K562 (cell line): Measurements from ENCODE around the gene TXNL4A. TPM values are rescaled to one million over a fixed set of nuclear protein-coding genes. Genes with fewer than 3 reads are reported as not detected.

Source experiments
- ATF3 ChIP-seq, 2 experiments: fragments of 450-650 bp in 1 of 2; sonication (generic) in 1 of 2; formaldehyde crosslinking in 1 of 2; IDR thresholded peaks in 1 of 2; conservative IDR thresholded peaks in 1 of 2; 2 replicates each; pipeline versions ENCODE4 v1.6.1 to v1.8.1; 2016 to 2023; ENCODE audit warnings: mild to moderate bottlenecking in 2 of 2, moderate library complexity in 2 of 2, inconsistent platforms in 1 of 2, missing genetic modification reagents in 1 of 2
- BCLAF1 ChIP-seq, 2 experiments: fragments of 450-650 bp in 1 of 2; IDR thresholded peaks; 2 replicates each; pipeline ENCODE4 v1.6.1; 2011 to 2017; ENCODE audit warnings: low read depth in 2 of 2, antibody characterized with exemption in 1 of 2, borderline replicate concordance in 1 of 2, low read length in 1 of 2, mild to moderate bottlenecking in 1 of 2, mixed read lengths in 1 of 2; ENCODE audit not compliant: control insufficient read depth in 1 of 2
- CEBPB ChIP-seq: fragments of 450-650 bp; IDR thresholded peaks from 2 replicates; pipeline ENCODE4 v1.6.1; 2016; ENCODE audit warnings: missing genetic modification characterization, missing compliant biosample characterization
- KDM2B ChIP-seq: fragments of 250-450 bp; sonication (Bioruptor Pico); IDR thresholded peaks from 2 replicates; pipeline ENCODE4 v1.8.0; 2021; ENCODE audit warnings: mild to moderate bottlenecking, moderate library complexity
- MBD1 ChIP-seq: fragments of 250-450 bp; sonication (Bioruptor Pico); IDR thresholded peaks from 2 replicates; pipeline ENCODE4 v1.8.0; 2022; ENCODE audit warnings: inconsistent platforms
- MTA3 ChIP-seq: fragments of 450-650 bp; formaldehyde crosslinking; IDR thresholded peaks from 2 replicates; pipeline ENCODE4 v1.6.1; 2017; ENCODE audit warnings: mild to moderate bottlenecking, borderline replicate concordance
- NFE2 ChIP-seq: IDR thresholded peaks from 2 replicates; pipeline ENCODE4 v1.6.1; 2014; ENCODE audit warnings: antibody characterized with exemption, low read depth
- RAD21 ChIP-seq, 2 experiments: fragments of 250-450 bp in 1 of 2; fragments of 450-650 bp in 1 of 2; sonication (Bioruptor Pico) in 1 of 2; formaldehyde crosslinking in 1 of 2; IDR thresholded peaks in 1 of 2; conservative IDR thresholded peaks in 1 of 2; 2 replicates each; pipeline versions ENCODE4 v1.4.0 to v1.8.0; 2020 to 2022; ENCODE audit warnings: mild to moderate bottlenecking in 2 of 2, moderate library complexity in 1 of 2
- RBM25 ChIP-seq: fragments of 200-400 bp; formaldehyde crosslinking; IDR thresholded peaks from 2 replicates; pipeline ENCODE4 v1.6.1; 2018; ENCODE audit warnings: low read length, low read depth, moderate library complexity; ENCODE audit not compliant: severe bottlenecking
- RHOXF2B ChIP-seq: fragments of 250-450 bp; sonication (Bioruptor Pico); conservative IDR thresholded peaks from 2 replicates; pipeline ENCODE4 v1.5.1; 2021
- SIRT6 ChIP-seq: IDR thresholded peaks from one replicate; pipeline ENCODE4 v1.6.1; 2012; ENCODE audit warnings: low read depth, mild to moderate bottlenecking, control low read depth, inconsistent platforms, low read length, moderate library complexity
- SNAPC5 ChIP-seq: fragments of 250-450 bp; sonication (Bioruptor Pico); IDR thresholded peaks from 2 replicates; pipeline ENCODE4 v1.8.0; 2021; ENCODE audit warnings: moderate library complexity, mild to moderate bottlenecking, inconsistent platforms
- SPI1 ChIP-seq: IDR thresholded peaks from 2 replicates; pipeline ENCODE4 v1.6.1; 2011; ENCODE audit warnings: low read depth, low read length, control low read depth, borderline replicate concordance
- SREBF2 ChIP-seq: sonication (generic); formaldehyde crosslinking; IDR thresholded peaks from 2 replicates; pipeline ENCODE4 v1.4.0; 2020; ENCODE audit warnings: mild to moderate bottlenecking, missing genetic modification reagents
- SRSF1 ChIP-seq: fragments of 200-400 bp; formaldehyde crosslinking; IDR thresholded peaks from 2 replicates; pipeline ENCODE4 v1.6.1; 2017; ENCODE audit warnings: mild to moderate bottlenecking, low read depth, low read length, moderate library complexity
- ZBED1 ChIP-seq: IDR thresholded peaks from 2 replicates; pipeline ENCODE4 v1.6.1; 2014
- ZC3H4 ChIP-seq: sonication (generic); formaldehyde crosslinking; IDR thresholded peaks from 2 replicates; pipeline ENCODE4 v1.9.0; 2021; ENCODE audit warnings: missing genetic modification reagents, borderline replicate concordance
- ZNF165 ChIP-seq: fragments of 250-450 bp; sonication (Bioruptor Pico); IDR thresholded peaks from 2 replicates; pipeline ENCODE4 v1.4.0; 2020; ENCODE audit warnings: borderline replicate concordance
- ZNF24 ChIP-seq: fragments of 450-650 bp; IDR thresholded peaks from 2 replicates; pipeline ENCODE4 v1.6.1; 2016
- ZNF316 ChIP-seq: fragments of 450-650 bp; IDR thresholded peaks from 2 replicates; pipeline ENCODE4 v1.6.1; 2016
- polyA plus RNA-seq, 8 experiments: library from polyadenylated mRNA; depleted of rRNA in 4 of 8; stranded (reverse) in 5 of 8; unstranded in 3 of 8; fragments of >200 nt; fragmentation: Nextera tagmentation in 2 of 8; fragmentation: Illumina TruSeq in 1 of 8; extraction: Ambion mirVana in 2 of 8; extraction: Trizol in 1 of 8; gene quantifications; 2 replicates each; pipeline versions ENCODE4 v1.2.1 to v1.2.3, GENCODE V29; 2011 to 2014; ENCODE audit warnings: inconsistent platforms in 1 of 8, missing spikeins in 1 of 8
- total RNA-seq, 7 experiments: library from RNA; depleted of rRNA in 6 of 7; stranded (reverse); fragments of >200 nt in 6 of 7; fragmentation: Illumina TruSeq in 2 of 7; extraction: Trizol in 2 of 7; gene quantifications; 2 replicates each; pipeline versions ENCODE4 v1.2.1 to v1.2.3, GENCODE V29; 2011 to 2021; ENCODE audit warnings: low replicate concordance in 1 of 7

Gene TXNL4A
- total and polyA plus RNA-seq, 9 of the 15 experiments (the other 6 are each of a cell fraction or from before 2014, with no cell fraction given), result 27.0 to 132 (median 87.5) TPM

- TF ChIP-seq NFE2 (peak; percentile 84), SNAPC5 (no peak), ATF3 (IDR thresholded peaks at IDR 0.05) (no peak), ATF3 (CRISPR knock-in tag; conservative IDR thresholded peaks at IDR 0.05) (no peak), MTA3 (no peak), RHOXF2B (no peak), BCLAF1 (IDR thresholded peaks at IDR 0.05; ENCODE audit: borderline replicate concordance in 1 of 2, control insufficient read depth in 1 of 2, low read depth in 2 of 2, low read length in 1 of 2) (no peak), CEBPB (tag) (no peak), SRSF1 (no peak), SPI1 (peak; percentile 42; the same call in 1 of the 2 replicates), ZNF165 (CRISPR knock-in tag) (no peak), SIRT6 (no peak), RBM25 (no peak), ZNF24 (no peak), ZC3H4 (no peak), ZNF316 (no peak), RAD21 (CRISPR knock-in tag; conservative IDR thresholded peaks at IDR 0.05 in 1 of 2, IDR thresholded peaks at IDR 0.05 in 1 of 2) (peak in 1 of 2 experiments; percentile 24; a peak in 1 of 4 replicates), KDM2B (CRISPR knock-in tag) (no peak), MBD1 (CRISPR knock-in tag) (no peak), ZBED1 (no peak), SREBF2 (CRISPR knock-in tag) (no peak)
Measured at GRCh38 chr18:79982736-79983135, 5.6 kb downstream of the TXNL4A start (continued).
